RCC 7860 (cell line): ENCODE results near the gene CANX.
"Not testable (repeated sequence)": the region's sequence is repeated elsewhere in the genome, so short reads cannot be mapped to it uniquely, and the experiment has no call there.

Experiments used
- DNase-seq: peaks from one replicate; pipeline ENCODE4 v3.0.0-alpha.2; 2015; ENCODE audit warnings: low spot score
- FAIRE-seq: peaks from 2 replicates; lab custom pipeline; 2012; peaks lifted over from hg19 to GRCh38; lab: Jason Lieb, UNC

Gene CANX

DNA sequence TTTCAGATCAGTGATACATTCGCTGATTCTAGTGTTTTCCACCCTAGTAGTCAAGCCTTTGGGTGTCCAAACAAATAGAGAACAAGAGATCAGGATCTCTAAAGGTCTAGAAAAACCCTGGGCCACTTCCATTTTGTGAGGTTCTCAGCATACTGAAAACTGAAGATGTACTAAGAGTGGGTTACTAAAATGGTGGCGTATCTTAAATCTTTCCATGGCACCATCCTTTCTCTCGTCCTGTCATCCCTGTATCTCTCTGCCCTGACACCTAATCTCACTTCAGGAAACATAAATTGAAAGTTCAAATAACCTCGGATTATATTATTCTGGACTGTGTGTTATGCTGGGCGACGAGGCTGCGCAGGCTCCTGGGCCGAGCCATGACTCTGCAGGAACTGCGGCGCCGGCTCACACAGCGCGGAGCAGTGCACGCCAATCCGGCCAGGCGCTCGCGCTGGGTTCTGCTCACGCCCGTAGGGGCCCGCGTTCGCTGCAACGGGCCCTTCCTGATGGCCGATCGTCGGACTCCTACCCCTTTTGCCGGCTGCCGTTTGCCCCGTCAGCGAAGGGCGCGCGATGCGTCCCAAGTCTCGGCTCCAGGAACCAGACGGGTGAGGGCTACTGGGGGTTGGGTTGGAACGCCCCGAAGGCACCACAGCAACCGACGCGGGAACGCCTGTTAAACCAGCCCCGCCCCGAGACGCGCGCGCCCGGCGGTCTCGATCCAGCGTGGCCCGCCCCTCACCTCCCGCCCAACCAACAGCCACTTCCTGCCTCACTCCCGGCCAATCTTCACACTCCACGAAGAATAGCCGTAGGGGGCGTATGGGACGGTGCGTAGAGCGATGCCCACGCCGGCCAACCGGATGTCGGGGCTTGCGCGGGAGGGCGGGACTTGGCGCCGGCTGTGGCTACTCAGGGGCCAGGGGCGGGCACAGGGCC lies 503 bp upstream of the CANX start:
- DNase-seq (peak; percentile 98), FAIRE-seq (peak; percentile 64)

- FAIRE-seq, result no peak
- peak; percentile 27 for DNase-seq
Observed at GRCh38 chr5:179699616-179700237, 960 bp downstream of the CANX start.

DNA sequence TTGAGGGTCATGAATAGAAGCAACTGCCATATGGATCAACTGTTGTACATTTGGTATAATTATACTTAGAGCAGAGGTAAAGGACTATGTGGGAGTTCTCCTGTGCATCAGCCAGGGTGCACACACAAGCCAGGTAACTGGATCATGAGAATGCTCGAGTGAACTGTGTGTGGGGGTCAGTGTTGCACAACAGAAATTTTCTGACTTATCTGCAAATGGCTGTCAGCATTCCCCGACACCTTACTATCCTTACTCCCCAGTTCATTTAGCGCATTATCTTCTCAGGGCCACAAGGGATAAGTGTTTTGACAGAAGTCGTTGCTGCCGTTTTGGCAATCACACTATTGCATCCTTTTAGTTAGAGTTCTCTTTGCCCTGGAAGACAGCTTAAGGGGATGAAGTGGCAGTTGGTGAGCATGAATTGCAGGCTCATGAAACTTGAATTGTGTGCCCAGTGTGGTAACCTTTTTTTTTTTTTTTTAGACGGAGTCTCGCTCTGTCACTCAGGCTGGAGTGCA lies 1.7 kb downstream of the CANX start:
- DNase-seq, result no peak
- no peak for FAIRE-seq

- DNase-seq (peak; percentile 17), FAIRE-seq (peak; percentile 27)
Observed at GRCh38 chr5:179716286-179716685, 17.5 kb downstream of the CANX start.

- FAIRE-seq (no peak), DNase-seq (no peak)
Observed at GRCh38 chr5:179720222-179720621, 21.5 kb downstream of the CANX start.

DNA sequence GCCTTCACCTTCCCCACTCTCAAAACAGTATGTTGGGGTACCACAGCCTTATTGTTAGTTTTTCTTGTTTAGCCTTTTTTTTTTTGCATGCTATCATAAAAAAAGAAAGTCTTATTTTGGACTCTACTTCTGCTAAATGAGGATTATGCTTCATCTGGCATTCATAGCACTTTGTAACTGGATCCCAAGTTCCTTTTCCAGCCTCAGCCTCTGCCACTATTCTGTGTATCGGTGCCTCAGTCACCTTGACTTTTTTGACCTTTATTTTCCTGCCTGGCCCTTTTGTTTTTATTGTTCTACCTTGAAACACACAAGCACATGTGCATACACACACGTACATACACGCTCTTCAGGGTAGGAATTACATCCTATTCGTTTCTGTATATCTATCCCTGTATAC lies 25.4 kb downstream of the CANX start:
- no peak for DNase-seq
- no peak for FAIRE-seq

GRCh38 chr5:179727106-179727505 lies 28.3 kb downstream of the CANX start:
- no peak for FAIRE-seq
- no peak for DNase-seq

DNA sequence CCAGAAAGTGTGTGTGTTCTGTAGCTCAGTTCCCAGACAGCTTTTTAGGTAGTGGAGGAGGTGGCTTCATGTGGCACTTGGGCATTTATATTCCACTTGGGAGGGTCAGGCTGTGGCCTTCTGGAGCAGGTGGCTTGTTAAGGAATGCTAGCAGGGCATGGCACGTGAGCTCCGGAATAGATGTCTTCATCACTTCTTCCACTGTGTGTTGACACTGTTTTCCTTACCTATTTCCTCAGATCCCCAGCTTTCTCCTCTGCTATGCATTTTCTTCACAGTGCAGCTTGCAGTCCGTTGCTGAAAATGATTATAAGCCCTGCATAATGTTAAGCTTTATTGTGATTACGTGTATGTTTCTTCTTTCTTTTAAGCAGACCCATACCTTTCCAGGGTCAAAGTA lies 30.5 kb downstream of the CANX start:
- DNase-seq, result no peak
- no peak for FAIRE-seq

DNA sequence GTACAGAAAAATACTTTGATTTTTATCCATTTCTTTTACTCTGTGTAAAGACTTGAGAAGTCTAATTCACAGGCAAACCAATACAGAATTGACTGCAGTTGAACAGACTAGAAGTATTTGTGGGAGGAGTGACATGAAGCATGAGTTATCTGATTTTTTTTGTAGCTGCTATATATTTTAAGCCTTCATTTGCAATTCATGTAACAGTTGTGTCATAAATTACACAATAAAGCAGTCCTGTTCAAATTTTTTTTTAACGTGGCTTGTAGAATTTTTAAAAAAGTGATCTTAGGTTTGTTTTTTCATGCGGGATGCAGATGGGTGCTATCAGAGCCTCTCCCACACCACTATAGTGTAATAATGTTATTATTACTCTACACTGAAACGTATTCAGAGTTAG lies 31.0 kb downstream of the CANX start:
- DNase-seq (no peak), FAIRE-seq (no peak)

DNA sequence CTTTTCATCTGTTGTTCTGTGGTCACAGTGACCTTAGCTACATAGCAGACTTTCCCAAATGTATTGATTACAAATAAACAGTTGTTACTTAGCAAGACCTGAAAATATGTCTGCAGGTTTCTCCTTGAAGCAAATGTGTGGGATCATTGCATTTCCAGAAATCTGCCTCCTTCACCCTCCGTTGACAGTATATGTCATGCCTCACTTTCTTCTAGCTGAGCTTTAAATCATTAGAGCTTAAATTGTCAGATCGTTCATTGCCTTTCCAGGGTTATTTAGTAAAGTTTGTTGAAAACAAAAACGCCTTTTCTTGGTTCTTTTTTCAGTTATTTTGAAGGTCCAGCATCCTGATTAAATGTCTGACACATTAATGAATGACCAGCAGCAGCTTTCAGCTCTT lies 31.6 kb downstream of the CANX start:
- FAIRE-seq (no peak), DNase-seq (no peak)

DNA sequence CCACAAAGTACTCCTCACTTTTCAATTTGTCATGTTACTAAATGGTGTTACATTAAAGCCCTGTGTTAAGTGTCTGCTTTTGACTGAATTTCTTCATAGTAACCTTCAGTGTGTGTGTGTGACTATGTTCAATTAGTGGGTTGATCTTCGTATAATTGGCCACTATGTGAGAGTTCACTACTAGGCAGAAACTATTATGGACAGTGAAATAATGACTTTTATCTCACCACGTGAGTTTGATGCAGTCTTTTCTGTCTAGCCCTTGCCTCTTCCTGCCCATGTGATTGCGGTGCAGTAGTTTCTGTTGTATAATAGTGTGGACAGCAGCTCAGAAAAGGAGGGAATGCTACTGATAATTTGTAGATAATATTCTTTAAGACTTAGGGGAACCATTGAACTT lies 32.1 kb downstream of the CANX start:
- FAIRE-seq (no peak), DNase-seq (no peak)

- DNase-seq (peak; percentile 72), FAIRE-seq (no peak)
Observed at GRCh38 chr5:179731791-179732411, 33.1 kb downstream of the CANX start.

- peak; percentile 90 for FAIRE-seq
Observed at GRCh38 chr5:179732412-179732917, 33.7 kb downstream of the CANX start, which contains the start of gene MAML1. TSS of gene MAML1 (plus strand) at chr5:179732822. CDS start at chr5:179733113, 291 bp downstream.

DNA sequence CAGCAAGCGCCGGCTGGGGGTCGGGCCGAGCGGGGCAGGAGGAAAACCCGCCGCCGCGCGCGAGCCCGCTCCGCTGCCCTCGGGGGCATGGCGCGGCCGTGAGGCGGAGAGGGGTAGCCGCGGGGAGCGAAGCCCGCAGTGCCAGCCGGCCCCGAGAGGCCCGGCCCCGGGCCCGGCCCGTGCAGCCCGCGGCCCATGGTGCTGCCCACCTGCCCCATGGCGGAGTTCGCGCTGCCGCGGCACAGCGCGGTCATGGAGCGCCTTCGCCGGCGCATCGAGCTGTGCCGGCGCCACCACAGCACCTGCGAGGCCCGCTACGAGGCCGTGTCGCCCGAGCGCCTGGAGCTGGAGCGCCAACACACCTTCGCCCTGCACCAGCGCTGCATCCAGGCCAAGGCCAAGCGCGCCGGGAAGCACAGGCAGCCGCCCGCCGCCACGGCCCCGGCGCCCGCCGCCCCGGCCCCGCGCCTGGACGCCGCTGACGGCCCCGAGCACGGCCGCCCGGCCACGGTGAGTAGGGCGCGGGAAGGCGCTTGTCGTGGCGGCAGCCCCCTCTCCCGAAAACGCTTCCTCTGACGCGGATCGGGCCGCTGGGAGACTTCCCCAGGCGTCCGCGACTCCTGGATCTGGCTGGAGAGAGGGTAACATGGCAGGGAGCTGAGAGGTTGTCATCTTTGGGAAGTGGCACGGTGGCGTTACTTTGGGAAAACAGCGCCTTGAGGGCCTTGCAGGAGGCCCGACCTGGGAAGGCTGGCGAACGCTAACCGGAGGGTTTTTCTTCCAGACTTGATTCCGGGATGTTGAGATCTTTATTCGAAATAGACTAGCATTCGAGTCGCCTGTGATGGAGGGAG lies 34.4 kb downstream of the CANX start:
- no peak for FAIRE-seq
- no peak for DNase-seq

More at GRCh38 chr5:179732412-179732917, 33.7 kb downstream of the CANX start, which contains the start of gene MAML1:
- DNase-seq, result peak; percentile 99

DNA sequence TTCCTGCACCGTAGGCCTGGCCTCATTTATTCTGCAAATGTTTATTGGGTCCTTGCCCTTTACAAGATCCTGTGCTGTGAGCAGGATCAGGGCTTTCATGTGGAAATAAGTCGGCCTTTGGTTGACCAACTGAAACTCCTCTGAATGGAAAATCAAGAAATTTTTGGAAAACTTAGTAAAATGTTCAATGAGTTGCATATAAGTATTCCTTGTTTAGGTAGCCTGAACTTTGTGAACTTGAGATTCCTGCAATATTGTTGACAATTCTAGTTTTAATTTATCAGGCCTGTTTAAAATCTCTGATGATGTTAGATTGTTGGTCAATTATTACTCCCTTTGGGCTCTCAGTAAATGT lies 35.0 kb downstream of the CANX start:
- DNase-seq (no peak), FAIRE-seq (no peak)

- DNase-seq, result no peak
- no peak for FAIRE-seq
Observed at GRCh38 chr5:179734536-179735164, 35.9 kb downstream of the CANX start.

- FAIRE-seq (no peak), DNase-seq (no peak)
Observed at GRCh38 chr5:179738742-179739141, 40.0 kb downstream of the CANX start.

DNA sequence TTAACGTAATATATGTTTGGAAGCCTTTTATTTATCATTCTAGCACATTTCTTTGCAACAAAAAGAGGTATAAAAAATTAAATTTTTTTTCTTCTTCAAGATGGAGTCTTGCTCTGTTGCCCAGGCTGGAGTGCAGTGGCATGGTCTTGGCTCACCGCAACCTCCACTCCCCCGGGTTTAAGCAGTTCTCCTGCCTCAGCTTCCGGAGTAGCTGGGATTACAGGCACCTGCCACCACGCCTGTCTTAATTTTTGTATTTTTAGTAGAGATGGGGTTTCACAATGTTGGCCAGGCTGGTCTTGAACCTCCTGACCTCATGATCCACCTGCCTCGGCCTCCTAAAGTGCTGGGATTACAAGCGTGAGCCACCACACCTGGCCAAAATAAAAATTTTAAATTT lies 45.3 kb downstream of the CANX start:
- not testable (repeated sequence) for DNase-seq, FAIRE-seq

DNA sequence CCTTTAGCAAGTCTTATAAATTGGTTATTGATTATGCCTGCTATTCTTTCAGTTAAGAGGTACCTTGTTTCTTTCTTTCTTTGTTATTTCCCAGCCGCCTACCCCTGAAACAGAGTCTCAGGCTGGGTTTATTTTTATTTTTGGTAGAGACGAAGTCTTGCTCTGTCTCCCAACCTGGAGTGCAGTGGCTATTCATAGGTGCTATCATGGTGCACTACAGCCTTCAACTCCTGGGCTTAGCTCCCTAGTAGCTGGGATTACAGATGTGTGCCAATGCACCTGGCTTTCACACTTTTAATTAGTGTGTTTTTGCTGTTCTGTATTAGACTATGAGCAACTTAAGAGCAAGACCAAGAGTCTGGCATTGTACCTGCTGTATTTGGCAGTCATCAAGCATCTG lies 48.1 kb downstream of the CANX start:
- FAIRE-seq, result no peak

DNA sequence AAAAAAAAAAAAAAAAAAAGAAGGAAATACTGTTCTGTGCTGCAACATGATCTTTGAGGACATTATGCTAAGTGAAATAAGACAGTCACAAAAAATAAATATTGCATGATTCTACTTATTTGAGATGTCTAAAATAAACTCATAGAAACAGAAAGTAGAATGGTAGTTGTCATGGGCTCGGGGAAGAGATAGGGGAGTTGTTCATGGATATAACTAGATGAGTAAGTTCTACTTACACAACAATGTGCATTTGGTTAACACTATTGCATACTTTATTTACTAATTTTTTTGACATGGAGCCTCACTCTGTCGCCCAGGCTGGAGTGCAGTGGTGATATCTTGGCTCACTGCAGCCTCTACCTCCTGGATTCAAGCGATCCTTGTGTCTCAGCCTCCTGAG lies 49.0 kb downstream of the CANX start:
- DNase-seq (no peak), FAIRE-seq (no peak)

More for the DNA sequence above, 48.1 kb downstream of the CANX start:
- DNase-seq, result no peak
